ENCODE measurements around the gene GSTT2B. TPM values are rescaled to one million over a fixed set of nuclear protein-coding genes. Genes with fewer than 3 reads are reported as not detected.
"Not testable (repeated sequence)": the region's sequence is repeated elsewhere in the genome, so short reads cannot be mapped to it uniquely, and the experiment has no call there.

GSTT2B gene
- total RNA-seq, 3 donors from 2014 or later, result 1.1 to 4.5 (median 2.0) TPM

- TF ChIP-seq CTCF (IDR thresholded peaks at IDR 0.05), result no peak
- peaks cover 16% of the 10 kb centered on the region for H3K9me3 ChIP-seq
- H3K4me3 ChIP-seq, result no peak overlapping the region
- no peak for DNase-seq
- no peaks in the 10 kb centered on the region for H3K4me1 ChIP-seq (ENCODE audit: low read depth)
- intact Hi-C loops (cut with DNase I, micrococcal nuclease), result no loop called here
- ATAC-seq, result no peak
- peaks cover 5% of the 10 kb centered on the region for H3K36me3 ChIP-seq (ENCODE audit: low read depth)
Observed at GRCh38 chr22:23922921-23923320, 38.1 kb downstream of the GSTT2B start.

DNA sequence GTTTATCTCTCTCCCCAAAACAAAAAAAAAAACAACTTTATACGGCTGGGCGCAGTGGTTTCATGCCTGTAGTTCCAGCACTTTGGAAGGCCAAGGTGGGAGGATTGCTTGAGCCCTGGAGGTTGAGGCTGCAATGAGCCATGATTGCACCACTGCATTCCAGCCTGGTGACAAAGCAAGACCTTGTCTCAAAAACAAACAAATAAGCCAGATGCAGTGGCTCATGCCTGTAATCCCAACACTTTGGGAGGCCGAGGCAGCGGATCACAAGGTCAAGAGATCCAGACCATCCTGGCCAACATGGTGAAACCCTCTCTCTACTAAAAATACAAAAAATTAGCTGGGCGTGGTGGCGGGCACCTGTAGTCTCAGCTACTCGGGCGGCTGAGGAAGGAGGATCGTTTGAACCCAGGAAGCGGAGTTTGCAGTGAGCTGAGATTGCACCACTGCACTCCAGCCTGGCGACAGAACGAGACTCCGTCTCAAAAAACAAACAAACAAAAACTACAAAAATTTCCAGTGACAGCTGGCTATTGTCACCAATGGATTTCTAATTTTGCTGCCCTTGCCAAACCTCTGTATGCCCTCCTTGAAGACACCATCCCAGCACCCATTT, 39.3 kb downstream of the GSTT2B start:
- H3K4me3 ChIP-seq; DNase-seq; H3K4me1 ChIP-seq (ENCODE audit: low read depth); ATAC-seq; H3K36me3 ChIP-seq (ENCODE audit: low read depth); intact Hi-C loops (cut with DNase I, micrococcal nuclease): not testable (repeated sequence)
- H3K9me3 ChIP-seq, result peaks cover 16% of the 10 kb centered on the region

DNA sequence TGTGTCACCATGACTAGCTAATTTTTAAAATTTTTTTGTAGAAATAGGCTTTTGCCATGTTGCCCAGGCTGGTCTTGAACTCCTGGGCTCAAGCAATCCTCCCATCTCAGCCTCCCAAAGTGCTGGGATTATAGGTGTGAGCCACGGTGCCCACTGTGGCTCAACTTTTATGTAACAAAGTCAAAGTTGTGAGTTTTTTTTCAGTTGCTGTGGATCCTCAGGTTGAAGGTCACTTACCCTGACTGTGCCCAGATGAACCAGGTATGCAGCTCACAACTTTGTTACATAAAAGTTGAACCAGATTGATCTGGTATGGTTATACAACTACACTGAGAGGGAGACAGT, 40.8 kb downstream of the GSTT2B start:
- DNase-seq; intact Hi-C loops (cut with DNase I, micrococcal nuclease); ATAC-seq; H3K4me1 ChIP-seq (ENCODE audit: low read depth); H3K9me3 ChIP-seq; H3K36me3 ChIP-seq (ENCODE audit: low read depth); H3K4me3 ChIP-seq: not testable (repeated sequence)

DNA sequence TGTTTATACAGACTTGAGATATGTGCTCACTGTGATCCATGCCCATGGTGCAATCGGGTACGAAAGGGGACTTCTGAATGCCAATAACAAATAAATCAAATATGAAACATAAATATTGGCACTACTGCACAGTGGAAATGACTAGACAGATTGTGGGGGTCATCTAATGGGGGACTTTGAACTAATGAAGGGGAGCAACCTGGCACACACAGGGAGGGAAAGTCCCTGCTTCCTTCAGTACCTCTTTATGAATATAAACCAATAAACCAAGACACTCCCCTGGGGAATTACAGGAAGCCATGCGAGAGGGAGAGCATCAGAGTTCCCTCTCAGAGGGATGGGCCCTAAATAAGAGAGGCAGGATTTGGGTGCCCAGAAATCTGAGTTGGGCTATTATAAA, 45.7 kb downstream of the GSTT2B start:
- no peak overlapping the region for H3K4me3 ChIP-seq
- intact Hi-C loops (cut with DNase I, micrococcal nuclease), result no loop called here
- peak; percentile 20 for ATAC-seq
- TF ChIP-seq CTCF (IDR thresholded peaks at IDR 0.05), result no peak
- no peak for DNase-seq
- peaks cover 5% of the 10 kb centered on the region for H3K4me1 ChIP-seq (ENCODE audit: low read depth)
- no peaks in the 10 kb centered on the region for H3K9me3 ChIP-seq
- no peaks in the 10 kb centered on the region for H3K36me3 ChIP-seq (ENCODE audit: low read depth)

GRCh38 chr22:23913661-23914353, 47.2 kb downstream of the GSTT2B start:
- ATAC-seq (peak; percentile 99), DNase-seq (peak; percentile 100)
- H3K4me1 ChIP-seq (ENCODE audit: low read depth), result peaks cover 13% of the 10 kb centered on the region
- no peaks in the 10 kb centered on the region for H3K36me3 ChIP-seq (ENCODE audit: low read depth)
- intact Hi-C loops (cut with DNase I, micrococcal nuclease), result no loop called here
- no peaks in the 10 kb centered on the region for H3K9me3 ChIP-seq
- peak overlapping the region; percentile 25 for H3K4me3 ChIP-seq
- TF ChIP-seq CTCF (IDR thresholded peaks at IDR 0.05), result no peak

- no peak for TF ChIP-seq CTCF (IDR thresholded peaks at IDR 0.05)
- intact Hi-C loops (cut with DNase I, micrococcal nuclease), result no loop called here
Observed at GRCh38 chr22:23913306-23913660, 47.7 kb downstream of the GSTT2B start.

More at GRCh38 chr22:23913306-23913660, 47.7 kb downstream of the GSTT2B start:
- H3K4me1 ChIP-seq (ENCODE audit: low read depth), result peaks cover 13% of the 10 kb centered on the region
- H3K36me3 ChIP-seq (ENCODE audit: low read depth), result no peaks in the 10 kb centered on the region
- no peaks in the 10 kb centered on the region for H3K9me3 ChIP-seq
- ATAC-seq (no peak), DNase-seq (no peak)
- no peak overlapping the region for H3K4me3 ChIP-seq

Data from mucosa of descending colon (tissue), 3 donors.